Thyroid gland (tissue), 4 donors: Measurements from ENCODE around the gene MERTK.

Experiments
- CTCF ChIP-seq, 6 experiments: fragments of 200-600 bp in 3 of 6; fragments of 450-650 bp in 3 of 6; sonication (generic) in 3 of 6; IDR thresholded peaks; one replicate each; pipeline ENCODE4 v1.5.1; 2016 to 2019; ENCODE audit warnings: antibody characterized with exemption in 6 of 6, mild to moderate bottlenecking in 2 of 6, inconsistent platforms in 1 of 6, moderate library complexity in 1 of 6
- POLR2A ChIP-seq, 2 donors: fragments of 450-650 bp; IDR thresholded peaks; one replicate each; pipeline ENCODE4 v1.6.1; 2017; ENCODE audit warnings: antibody characterized with exemption in 2 of 2, mild to moderate bottlenecking in 2 of 2, moderate library complexity in 1 of 2

DNA sequence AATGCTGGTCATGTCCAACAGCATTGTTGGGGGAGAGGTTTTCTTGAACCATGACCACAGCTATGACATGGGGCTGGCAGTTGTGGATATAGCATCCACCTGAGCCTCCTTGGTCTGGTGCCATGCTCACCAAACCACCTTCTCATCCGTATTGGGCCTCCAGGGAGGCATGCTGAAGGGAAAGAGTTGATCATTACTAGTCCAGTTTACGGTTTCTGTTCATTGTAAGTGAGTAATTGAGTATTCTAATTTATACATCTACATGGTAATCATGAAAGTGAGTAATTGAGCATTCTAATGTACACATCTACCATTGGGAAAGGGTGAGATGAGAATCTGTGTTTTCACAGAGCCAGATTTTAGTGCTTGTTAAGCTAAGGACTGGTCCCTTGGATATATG lies 163.4 kb downstream of the MERTK start:
- no peak for TF ChIP-seq POLR2A (IDR thresholded peaks at IDR 0.05)
- no peak for TF ChIP-seq CTCF (IDR thresholded peaks at IDR 0.05)
